ENCODE data around the gene GRIA4.
"Not testable (repeated sequence)": the region's sequence is repeated elsewhere in the genome, so short reads cannot be mapped to it uniquely, and the experiment has no call there.

Gene GRIA4

DNA sequence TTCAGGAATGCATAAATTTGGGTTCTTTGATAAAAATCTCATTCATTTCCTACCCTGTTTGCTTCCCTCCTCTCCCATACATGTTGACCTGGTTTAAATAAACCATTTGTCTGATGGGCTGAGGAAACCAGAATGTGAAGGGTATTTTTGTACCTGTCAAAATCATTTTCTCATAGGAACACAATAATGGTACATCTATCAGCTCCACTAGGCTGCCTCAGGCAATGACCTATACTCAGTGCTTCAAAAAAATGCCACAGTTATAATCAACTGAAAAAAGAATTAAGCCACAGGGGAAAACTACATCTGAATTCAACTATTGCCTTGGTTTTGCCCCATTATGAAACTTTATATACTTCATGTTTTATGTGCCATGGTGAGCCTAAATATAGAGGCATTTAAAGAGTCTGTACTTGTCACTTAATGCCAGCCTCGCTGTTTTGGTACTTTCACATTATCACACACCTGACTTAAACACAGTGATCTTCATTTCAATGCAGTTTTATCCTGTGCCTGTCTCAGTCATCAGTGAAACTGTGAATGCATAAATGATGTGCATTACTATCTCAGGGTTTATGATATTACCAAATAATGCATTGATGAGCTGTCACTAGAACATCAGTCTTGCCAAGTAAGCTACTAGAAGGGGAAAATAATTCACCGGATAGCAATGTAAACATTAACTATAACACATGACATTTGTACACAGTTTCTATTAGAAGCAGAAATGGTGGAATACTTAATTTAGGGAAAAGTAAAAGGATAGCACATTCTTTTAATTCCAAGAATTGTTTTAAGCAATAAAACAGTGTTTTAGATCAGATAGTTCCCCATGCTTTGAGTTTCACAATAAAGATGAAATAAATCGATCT lies 319.4 kb downstream of the GRIA4 start:
- no peak for DNase-seq

DNA sequence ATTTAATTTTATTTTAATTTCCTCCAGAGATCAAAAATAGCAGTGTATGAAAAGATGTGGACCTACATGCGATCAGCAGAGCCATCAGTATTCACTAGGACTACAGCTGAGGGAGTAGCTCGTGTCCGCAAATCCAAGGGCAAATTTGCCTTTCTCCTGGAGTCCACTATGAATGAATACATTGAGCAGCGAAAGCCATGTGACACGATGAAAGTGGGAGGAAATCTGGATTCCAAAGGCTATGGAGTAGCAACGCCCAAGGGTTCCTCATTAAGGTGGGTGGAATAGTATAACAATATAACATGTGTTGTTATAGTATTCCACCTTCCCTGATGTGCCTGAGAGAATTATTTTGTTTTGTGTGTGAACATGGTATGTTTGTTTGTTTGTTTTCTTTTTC lies 323.8 kb downstream of the GRIA4 start:
- DNase-seq: no peak

DNA sequence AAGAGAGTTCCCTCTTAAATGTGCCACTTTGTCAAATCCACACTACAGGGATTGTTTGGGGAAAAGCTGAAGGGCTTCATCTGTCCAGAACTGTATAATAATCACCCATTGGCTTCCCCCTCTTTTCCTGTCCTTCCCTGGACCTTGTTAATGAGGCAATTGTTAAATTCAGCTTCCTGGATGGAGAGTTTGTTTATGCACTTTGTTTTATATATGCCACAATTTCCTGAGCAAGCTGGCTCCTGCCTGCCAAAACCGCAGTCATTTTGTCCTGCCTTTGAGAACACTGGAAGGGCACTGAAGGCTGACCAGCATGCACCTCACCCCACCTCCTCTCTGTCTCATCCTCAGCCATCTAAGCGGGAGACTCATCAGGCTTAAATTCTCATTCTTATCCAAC lies 325.9 kb downstream of the GRIA4 start:
- no peak for DNase-seq

DNA sequence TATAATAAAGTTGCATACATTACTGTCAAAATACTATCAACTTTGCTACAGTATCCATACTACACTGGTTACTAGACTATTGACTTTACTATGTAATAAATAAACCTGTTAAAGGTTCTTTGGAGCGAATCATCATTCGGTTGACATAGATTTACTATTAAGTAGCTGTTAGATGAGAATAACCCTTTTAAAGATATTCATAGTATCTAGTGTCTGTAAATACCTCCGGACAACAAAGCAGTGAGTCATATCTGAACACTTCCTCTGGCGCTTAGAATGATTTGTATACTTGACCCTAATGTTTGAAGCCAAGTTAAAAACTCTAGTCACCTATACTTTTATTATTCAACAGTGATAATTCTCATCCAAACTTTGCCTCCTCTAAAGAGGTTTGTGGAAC lies 327.5 kb downstream of the GRIA4 start:
- no peak for DNase-seq

DNA sequence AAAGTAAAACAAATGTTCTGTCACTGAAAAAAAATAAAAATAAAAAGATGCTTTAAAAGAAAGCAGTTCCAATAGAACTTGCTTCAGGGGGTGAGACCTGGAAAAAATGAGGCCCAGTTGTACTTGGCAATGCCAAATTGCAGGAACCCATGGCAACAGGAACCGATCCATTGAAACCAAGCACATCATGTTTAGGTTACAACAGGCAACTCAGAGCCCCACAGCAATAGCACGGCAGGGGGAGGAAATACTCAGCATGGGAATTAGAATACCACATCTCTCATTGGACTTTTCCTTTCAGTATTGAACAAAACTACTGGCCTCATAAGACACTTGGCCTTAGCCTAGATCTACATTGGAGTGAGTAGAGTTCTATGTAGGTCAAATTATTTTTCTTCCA lies 327.9 kb downstream of the GRIA4 start:
- no peak for DNase-seq

DNA sequence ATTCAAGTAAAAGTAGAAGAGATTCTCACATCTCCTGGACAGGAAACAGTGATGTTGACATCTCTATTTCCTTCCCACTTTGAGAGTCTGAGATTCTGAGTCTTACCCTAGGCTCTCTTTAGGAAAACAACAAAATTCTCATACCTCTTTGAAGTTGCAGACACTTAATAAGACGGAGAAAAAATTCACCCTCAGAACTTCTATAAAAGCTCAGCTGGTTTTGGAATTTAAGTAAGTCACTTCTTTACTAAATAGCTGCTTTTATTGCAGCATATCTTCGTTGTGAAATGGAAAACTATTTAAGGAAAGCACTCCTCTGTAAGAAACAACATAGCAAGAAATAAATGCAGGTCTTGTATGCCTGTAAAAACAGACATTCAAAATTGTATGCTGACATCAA lies 333.0 kb downstream of the GRIA4 start:
- DNase-seq: no peak

DNA sequence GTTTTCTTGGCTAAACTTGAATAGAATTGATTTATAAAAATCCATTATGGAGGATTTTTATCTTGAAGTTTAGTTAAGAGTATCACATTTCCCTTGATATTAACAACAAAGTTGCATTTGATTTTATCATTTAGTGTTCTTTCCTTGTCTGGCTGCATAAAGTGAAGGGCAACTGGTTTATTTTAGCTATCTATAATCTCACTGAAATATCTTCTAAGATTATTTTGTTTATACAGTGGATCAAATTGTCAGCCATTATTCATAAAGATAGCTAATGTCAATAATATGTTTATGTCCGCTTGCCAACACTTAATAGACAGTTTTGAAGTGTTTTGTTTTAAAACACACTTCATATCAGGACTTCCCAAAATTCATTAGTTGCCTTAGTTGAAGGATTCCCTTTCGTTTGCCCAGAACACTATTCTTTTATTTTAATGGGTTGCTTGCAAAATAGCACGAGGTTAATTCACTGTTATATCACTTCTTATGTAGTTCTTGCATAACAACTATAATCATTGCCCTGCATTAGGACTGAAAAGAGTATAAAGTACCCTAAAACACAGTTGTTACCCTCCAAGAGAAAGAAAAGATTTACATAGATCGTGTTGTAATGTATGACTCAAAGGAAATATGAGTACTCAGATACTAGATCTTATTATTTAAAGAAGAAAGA lies 339.2 kb downstream of the GRIA4 start:
- DNase-seq: no peak

DNA sequence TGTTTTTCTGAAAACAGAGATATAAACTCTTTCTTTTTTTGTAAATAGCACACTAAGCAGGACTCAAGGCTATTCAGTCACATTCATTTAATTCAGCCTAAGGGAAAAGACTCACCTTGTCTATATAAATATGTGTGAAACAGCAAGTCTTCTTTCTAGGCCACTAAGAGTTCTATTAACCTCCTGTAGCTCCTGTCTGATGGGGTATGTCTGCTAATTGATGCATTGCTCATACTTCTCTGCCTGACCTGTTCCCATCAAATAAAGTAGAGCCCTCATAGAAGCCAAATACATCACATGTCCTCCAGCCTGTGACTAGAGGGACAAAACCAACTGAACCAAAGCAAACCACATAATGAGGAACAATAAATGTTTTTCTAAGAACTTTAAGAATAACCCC lies 344.0 kb downstream of the GRIA4 start:
- no peak for DNase-seq

DNA sequence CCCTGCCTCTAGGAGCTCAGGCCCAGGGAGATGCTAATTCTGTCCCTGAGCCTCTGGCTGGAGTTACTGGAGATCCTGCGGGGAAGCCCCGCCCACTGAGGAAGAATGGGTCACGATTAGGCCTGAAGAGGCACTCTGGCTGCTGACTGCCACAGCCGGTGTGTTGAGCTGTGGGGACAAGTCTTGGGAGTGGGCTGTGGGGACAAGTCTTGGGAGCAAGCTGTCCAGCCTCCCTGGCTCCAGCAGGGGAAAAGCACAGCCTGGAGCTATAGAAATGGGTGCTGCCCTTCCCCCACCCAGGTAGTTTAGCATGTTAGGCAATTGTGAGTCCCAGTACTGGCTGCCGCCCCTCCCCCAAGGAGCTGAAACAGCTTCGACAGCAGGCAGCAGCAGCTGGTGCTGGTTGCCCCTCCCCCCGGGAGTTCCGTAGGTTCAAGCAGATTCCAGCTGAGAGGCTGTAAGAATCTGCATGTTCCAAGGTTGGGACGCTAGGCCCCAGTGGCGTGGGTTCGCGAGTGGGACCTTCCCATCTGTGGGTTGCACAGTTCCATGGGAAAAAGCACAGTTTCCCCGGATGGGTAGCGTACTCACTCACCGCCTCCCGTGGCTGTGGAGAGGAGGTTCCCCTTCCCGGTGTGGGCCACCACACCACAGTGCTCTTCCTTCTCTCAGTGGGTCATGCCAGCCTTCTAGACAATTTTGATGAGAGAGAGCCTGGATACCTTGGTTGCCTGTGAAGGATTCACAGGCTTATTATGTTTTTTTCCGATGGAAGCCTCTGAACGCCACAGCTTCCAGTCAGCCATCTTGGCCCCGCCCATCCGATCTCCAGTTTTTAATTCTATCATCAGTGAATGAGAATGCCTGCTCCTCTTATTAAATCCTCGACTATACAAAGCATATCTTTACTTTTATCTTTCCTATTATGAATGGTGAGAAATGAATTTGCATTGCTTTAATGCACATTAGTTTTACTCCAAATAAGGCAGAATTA lies 350.7 kb downstream of the GRIA4 start:
- no peak for DNase-seq

DNA sequence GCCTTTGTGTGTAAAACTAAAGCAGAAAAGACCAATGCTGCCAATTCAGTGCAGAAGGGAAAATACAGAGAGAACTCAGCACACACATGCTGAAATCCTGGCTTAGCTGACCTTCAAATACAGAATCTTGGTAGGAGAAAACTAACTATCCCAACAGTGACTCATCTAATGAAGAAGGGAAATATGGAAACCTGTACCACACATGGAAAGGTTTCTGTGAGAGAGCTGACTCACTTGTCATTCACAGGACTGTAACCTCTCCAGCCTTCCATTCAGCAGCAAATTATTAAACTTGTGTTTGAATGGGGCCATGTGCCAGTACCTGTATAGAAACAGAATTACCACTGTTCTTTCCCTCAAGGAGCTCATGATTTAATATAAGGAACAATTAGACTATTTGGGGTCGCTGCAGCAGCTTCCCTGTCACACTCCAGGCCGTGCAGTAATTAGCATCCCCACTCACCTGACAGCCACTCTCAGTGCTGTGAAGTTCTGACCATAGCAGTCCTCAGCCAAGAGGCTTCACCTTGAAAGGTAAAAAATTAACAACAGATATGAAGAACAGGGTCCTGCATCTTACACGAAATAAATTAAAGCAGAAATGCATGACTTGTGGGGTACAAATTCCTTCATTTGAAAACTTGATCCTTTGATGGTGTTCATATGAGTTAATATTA lies 358.3 kb downstream of the GRIA4 start:
- DNase-seq: no peak

DNA sequence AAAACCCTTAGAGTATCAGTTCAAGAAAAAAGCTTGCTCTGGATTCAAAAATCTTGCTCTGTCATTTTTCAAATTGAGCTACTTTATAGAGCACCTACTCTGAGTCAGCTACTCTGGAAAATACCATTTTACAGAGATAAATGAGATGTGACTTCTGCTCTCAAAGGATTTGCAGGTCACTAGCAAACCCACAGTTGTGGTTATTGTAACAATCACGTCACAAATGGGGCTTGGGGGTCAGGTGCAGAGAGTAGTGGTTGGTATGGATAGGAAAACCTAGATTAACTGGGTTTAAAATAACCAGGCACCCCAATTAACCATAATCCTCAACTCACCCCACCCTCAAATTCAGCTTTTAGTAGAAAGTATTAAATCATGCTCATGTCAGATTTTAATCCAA lies 359.9 kb downstream of the GRIA4 start:
- DNase-seq: no peak

DNA sequence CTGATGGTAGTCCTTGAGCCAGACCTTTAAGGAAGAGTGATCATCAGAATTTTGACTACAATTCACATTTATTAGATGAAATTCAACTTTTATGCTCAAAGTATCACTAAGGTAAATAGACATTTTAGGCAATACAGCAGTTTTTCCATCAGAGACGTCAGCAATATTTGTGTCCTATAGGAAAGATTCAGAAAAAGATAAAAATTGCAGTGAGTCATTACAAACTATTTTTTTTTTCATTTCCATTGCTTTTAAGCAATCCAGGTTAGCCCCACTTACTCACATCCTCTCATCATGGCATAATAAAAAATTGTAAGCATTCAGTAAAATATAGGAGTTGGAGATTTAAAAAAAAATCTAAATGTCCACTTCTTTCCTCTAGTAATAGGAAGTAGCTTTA lies 365.3 kb downstream of the GRIA4 start:
- no peak for DNase-seq

DNA sequence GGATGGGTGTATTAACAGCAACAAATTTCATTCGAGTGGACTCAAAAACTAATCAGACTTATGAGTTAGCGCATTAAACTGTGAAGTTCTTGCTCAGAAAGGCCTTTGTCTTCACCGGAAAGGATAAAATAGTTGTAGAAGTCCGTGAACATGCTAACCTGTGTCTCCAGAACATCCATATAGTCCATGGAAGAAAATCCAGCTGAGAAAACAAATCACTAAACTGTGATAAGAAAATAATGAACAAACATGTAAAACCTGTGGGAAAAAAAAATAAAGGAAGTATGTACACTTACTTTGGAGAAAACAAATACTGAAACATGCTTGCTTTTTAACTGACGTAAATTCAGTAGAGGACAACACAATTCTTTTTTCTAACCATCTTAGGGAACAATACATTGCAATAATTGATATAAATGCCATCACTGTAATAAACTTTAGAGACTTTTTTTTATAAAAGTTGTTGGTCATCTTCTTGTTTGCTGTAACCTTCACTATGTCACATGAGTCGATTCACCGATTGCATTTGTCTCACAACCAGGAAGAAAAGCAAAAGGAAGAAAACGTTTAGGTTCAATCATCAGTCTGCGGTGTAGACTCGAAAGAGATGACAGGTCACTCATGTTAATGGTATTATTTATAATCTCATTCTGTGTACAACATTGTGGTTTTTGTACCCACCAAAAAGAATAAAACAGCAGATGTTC lies 370.3 kb downstream of the GRIA4 start:
- DNase-seq: no peak

DNA sequence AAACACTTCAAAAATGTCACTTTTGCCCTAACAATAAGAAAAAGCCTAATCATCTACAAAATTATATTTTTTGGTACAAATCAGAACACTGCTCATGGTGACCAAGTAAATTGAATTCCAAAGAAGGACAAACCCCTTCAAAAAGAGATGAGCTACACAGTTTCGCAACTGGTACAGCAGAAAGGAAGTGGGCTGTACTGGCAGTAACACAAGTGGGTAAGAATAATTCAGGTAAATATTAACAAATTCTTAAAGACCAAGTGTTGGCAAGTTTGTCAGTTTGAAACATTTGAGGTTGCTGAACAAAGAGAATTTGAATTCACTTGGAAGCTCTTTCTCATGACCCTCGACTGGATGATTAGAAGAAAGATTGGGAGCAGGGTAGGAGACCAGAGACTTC lies 376.7 kb downstream of the GRIA4 start:
- DNase-seq: no peak

DNA sequence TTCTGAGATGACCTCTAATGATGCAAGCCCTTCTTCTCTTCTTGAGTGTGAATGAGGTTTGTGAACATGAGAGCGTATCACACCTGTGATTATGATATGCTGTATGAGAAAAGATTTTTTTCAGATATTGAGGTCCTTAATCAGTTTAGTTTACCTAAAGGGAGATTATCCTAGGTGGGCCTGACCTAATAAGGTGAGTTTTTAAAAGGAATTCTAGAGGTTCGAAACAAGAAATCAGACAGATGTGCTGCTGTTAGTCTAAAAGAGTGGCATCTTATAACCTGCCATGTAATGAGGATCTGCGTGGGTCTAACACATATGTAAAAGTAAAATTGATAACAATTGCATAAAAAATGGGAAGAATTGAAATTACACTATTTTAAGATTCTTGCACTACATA lies 378.3 kb downstream of the GRIA4 start:
- DNase-seq: no peak

DNA sequence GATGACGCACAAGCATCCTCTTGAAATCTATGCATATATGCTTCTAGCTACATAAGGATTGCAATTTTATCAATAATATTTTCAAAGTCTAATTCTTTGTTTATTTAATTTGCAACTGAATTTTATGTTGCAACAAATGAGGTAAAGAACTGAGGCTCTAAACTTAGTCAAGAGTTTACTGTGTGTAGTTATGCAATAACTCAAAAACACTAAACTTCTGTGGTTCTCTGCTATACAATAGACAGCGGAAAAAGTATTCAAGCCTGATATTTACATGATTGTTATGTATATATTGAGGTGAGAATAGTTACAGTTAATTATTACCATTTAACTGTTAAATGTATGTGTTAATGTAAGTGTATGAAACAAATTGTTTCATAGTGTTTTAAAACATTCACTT lies 379.3 kb downstream of the GRIA4 start:
- DNase-seq: no peak

DNA sequence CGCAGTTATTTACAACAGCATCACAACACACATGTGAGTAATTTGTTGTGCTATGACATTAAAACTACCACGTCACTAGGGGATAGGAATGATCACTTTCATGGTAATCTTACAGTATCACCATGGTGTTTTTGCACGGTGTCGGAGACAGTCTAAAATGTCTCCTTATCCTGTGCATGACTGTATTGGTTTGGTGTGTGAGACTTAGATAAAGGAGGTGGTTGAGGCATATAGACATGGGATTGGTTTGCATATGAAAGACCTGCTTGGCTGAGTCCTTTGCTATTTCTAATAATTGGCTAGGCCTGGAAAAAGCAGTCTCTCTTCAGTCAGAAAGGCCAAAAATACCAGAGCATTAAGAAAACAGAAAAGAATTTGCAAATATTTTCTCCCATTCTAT lies 382.0 kb downstream of the GRIA4 start:
- no peak for DNase-seq

DNA sequence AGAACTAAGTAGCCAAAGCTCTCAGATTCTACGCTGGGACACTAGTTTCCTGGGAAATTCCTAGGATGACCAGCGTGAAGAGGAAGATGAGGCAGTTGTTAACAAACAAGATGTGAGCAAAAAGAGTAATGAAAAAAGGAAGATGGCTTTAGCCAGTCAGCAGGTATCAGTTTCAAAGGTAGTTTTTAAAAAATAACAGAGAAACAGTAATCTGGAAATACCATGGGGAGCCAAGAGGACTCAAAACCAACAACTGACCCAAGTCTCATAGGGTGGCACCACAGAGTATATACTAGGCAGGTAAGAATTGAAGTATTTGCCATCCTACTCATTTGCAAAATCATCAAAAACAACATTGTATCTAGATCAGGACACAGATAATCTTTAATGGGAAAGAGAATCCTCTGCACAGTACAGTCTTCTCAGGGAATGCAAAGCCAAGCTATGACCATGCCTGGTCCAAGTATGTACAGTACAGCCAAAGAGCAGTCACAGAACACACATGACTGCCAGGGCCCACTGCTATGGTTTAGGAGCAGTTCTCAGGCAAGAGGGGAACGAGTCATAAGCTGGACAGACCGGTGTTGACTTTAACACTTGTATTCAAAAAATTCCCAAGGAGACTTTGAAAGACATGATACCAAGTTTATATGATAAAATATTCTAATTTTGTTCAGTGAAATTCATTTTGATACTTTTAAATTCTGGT lies 391.6 kb downstream of the GRIA4 start:
- no peak for DNase-seq

DNA sequence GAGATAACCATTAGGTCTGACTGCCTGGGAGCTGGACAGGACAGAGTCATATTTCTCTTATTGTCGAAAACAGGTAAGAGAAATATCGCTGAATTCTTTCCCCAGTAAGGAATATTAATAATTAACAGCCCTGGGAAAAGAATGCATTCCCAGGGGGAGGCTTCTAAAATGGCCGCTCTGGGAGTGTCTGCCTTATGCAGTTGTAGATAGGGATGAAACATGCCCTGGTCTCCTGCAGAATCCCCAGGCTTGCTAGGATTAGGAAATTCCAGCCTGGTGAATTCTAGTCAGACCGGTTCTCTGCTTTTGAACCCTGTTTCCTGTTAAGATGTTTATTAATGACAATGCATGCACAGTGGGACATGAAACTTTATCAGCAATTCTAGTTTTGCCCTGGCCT lies 393.2 kb downstream of the GRIA4 start:
- DNase-seq: not testable (repeated sequence)

DNA sequence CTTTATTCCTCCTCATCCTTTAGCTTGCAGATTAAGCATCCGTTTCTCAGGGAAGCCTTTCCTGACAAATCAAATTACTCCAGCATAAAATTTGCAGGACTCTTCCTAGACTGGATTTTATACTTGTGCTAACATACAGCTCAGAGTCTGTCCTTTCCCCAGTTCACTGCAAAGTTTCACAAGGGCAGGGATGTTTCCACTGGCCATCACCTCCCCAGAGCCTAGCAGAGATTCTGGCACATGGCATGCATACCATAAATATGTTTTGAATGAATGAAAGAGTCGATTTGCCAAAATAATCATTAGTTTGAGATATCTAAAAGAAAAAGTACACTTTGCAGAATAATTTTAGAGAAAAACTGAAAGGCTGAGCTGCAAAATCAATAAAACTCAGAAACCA lies 401.6 kb downstream of the GRIA4 start:
- no peak for DNase-seq

DNA sequence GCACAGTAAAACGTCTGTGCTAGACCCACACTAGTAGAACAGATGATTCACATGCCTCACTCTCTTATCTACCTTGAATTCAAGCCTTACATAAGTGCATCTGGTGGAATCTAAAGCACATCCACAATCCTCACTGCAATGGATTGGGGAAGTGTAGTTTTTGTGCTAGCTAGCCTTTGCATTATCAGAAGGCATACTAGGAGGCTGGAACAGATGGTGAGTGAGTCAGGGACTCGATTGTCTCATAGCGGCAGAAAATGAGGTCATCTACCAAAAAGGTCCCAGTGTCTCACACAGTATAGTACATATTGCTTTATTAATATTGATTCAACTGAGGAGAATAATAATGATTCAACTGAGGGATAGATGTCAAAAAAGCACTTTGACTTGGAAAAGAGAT lies 402.9 kb downstream of the GRIA4 start:
- DNase-seq: no peak
